HEK293T (cell line): ENCODE results near the gene RNF123.

Experiments
- CTCF ChIA-PET: fragments of 350-600 bp; formaldehyde crosslinking; extraction: SDS; loops from one replicate; lab custom pipeline; 2021; ENCODE audit warnings: antibody characterized with exemption, inconsistent platforms; lab: Yijun Ruan, JAX
- POLR2A ChIA-PET: fragments of 350-600 bp; formaldehyde crosslinking; extraction: SDS; loops from one replicate; lab custom pipeline; 2020; ENCODE audit warnings: antibody characterized with exemption, inconsistent platforms; lab: Yijun Ruan, JAX
- DNase-seq: peaks from one replicate; pipeline ENCODE4 v3.0.0; 2012; ENCODE audit warnings: mixed read lengths; ENCODE audit errors: extremely low spot score
- ARNT ChIP-seq: fragments of 450-650 bp; IDR thresholded peaks from 2 replicates; pipeline ENCODE4 v1.6.1; 2017; ENCODE audit warnings: mild to moderate bottlenecking
- BHLHE40 ChIP-seq: fragments of 450-650 bp; IDR thresholded peaks from 2 replicates; pipeline ENCODE4 v1.6.1; 2016; ENCODE audit warnings: mild to moderate bottlenecking, moderate library complexity, borderline replicate concordance
- CTBP1 ChIP-seq: fragments of 450-650 bp; IDR thresholded peaks from 2 replicates; pipeline ENCODE4 v1.6.1; 2016; ENCODE audit warnings: borderline replicate concordance
- ELF4 ChIP-seq: fragments of 450-650 bp; IDR thresholded peaks from 2 replicates; pipeline ENCODE4 v1.6.1; 2017; ENCODE audit warnings: antibody characterized with exemption
- FOXA1 ChIP-seq: fragments of 450-650 bp; IDR thresholded peaks from 2 replicates; pipeline ENCODE4 v1.6.1; 2016; ENCODE audit warnings: mild to moderate bottlenecking
- FOXK2 ChIP-seq: fragments of 450-650 bp; IDR thresholded peaks from 2 replicates; pipeline ENCODE4 v1.6.1; 2016; ENCODE audit warnings: mild to moderate bottlenecking
- FOXM1 ChIP-seq: fragments of 450-650 bp; IDR thresholded peaks from 2 replicates; pipeline ENCODE4 v1.6.1; 2017; ENCODE audit warnings: mild to moderate bottlenecking, borderline replicate concordance
- HDGF ChIP-seq: fragments of 450-650 bp; IDR thresholded peaks from 2 replicates; pipeline ENCODE4 v1.6.1; 2017; ENCODE audit warnings: antibody characterized with exemption, borderline replicate concordance
- L3MBTL2 ChIP-seq: fragments of 450-650 bp; conservative IDR thresholded peaks from 2 replicates; pipeline ENCODE4 v1.6.1; 2016; ENCODE audit warnings: mild to moderate bottlenecking
- LEF1 ChIP-seq: fragments of 450-650 bp; IDR thresholded peaks from 2 replicates; pipeline ENCODE4 v1.6.1; 2017; ENCODE audit warnings: mild to moderate bottlenecking, borderline replicate concordance
- NFRKB ChIP-seq: fragments of 450-650 bp; IDR thresholded peaks from 2 replicates; pipeline ENCODE4 v1.6.1; 2016; ENCODE audit warnings: mild to moderate bottlenecking, moderate library complexity
- SP1 ChIP-seq: fragments of 450-650 bp; IDR thresholded peaks from 2 replicates; pipeline ENCODE4 v1.6.1; 2017
- SUZ12 ChIP-seq: fragments of 450-650 bp; IDR thresholded peaks from 2 replicates; pipeline ENCODE4 v1.6.1; 2016; ENCODE audit warnings: mild to moderate bottlenecking
- TARDBP ChIP-seq: fragments of 450-650 bp; IDR thresholded peaks from 2 replicates; pipeline ENCODE4 v1.6.1; 2016
- ZNF384 ChIP-seq: fragments of 450-650 bp; IDR thresholded peaks from 2 replicates; pipeline ENCODE4 v1.6.1; 2016
- TF ChIP-seq, protein P1 (sequence below): fragments of 450-650 bp; IDR thresholded peaks from 2 replicates; pipeline ENCODE4 v1.6.1; 2016

The RNF123 gene

DNA sequence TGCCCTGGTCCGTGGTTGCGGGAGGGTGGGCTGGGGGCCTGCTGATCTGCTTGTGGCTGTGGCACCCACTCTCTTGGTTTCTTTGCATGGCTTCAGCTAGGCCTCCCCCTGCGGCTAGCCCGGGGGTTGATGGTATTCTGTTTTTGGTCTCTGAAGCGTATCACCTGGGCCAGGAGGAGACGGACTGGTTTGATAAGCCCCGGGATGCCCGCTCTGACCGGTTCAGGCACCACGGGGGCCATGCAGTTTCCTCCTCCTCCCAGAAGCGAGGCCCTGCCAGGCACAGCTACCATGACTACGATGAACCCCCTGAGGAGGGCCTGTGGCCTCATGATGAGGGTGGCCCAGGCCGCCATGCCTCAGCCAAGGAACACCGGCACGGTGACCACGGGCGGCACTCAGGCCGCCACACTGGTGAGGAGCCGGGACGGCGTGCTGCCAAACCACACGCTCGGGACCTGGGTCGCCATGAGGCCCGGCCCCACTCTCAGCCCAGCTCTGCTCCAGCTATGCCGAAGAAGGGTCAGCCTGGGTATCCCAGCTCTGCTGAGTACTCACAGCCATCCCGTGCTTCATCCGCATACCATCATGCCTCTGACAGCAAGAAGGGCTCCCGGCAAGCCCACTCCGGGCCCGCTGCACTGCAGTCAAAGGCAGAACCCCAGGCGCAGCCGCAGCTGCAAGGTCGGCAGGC is 26.5 kb upstream of the RNF123 start:
- CTCF ChIA-PET = interaction anchor here (0.6 to 1.0 kb wide), 2 partner anchors 9 to 104 kb away, joined by 3 to 5 read pairs; no protein-coding TSS in a partner anchor
- POLR2A ChIA-PET = interaction anchor here (1.3 kb wide), 1 partner anchor 10 kb away, joined by 3 read pairs; no protein-coding TSS in a partner anchor
- TF ChIP-seq TARDBP (no peak), HDGF (no peak), ZNF384 (no peak), FOXK2 (no peak), SP1 (no peak), BHLHE40 (no peak), ARNT (no peak), SUZ12 (no peak), FOXM1 (no peak), ELF4 (no peak), FOXA1 (no peak), L3MBTL2 (no peak), LEF1 (no peak), NFRKB (no peak), CTBP1 (no peak)
- TF ChIP-seq, protein P1, sequence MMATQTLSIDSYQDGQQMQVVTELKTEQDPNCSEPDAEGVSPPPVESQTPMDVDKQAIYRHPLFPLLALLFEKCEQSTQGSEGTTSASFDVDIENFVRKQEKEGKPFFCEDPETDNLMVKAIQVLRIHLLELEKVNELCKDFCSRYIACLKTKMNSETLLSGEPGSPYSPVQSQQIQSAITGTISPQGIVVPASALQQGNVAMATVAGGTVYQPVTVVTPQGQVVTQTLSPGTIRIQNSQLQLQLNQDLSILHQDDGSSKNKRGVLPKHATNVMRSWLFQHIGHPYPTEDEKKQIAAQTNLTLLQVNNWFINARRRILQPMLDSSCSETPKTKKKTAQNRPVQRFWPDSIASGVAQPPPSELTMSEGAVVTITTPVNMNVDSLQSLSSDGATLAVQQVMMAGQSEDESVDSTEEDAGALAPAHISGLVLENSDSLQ = no peak
- DNase-seq = no peak

DNA sequence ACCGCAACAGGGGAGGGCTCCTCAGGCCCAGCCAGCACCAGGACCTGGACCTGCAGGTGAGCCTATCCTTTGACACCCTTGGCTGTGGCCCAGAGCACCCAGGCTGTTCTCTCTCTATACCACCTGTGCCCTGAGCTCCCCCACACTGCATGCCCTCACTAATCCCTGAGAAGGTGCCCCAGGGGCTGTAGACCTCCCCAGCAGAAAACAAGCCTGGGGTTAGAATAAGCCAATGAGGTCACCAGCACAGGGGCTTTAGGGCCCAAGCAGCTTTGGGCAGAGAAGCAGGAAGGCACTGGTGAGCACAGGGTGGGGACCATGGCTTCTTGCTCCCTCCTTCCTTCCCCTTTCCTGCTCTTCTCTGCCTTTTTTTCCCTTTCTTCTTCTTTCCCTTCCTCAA is 25.5 kb upstream of the RNF123 start:
- TF ChIP-seq LEF1 = no peak
- no peak for TF ChIP-seq ARNT
- TF ChIP-seq SP1 = no peak
- TF ChIP-seq FOXK2 = no peak
- TF ChIP-seq BHLHE40 = no peak
- no peak for TF ChIP-seq L3MBTL2
- TF ChIP-seq ELF4 = no peak
- TF ChIP-seq FOXA1 = no peak
- no peak for TF ChIP-seq ZNF384
- no peak for TF ChIP-seq TARDBP
- TF ChIP-seq HDGF = no peak
- TF ChIP-seq CTBP1 = no peak
- no peak for TF ChIP-seq NFRKB
- ChIA-PET POLR2A (interaction anchor here (1.0 kb wide), 1 partner anchor 124 kb away, joined by 4 read pairs; no protein-coding TSS in a partner anchor), CTCF (interaction anchor here (1.0 kb wide), 1 partner anchor 8 kb away, joined by 3 read pairs; no protein-coding TSS in a partner anchor)

DNA sequence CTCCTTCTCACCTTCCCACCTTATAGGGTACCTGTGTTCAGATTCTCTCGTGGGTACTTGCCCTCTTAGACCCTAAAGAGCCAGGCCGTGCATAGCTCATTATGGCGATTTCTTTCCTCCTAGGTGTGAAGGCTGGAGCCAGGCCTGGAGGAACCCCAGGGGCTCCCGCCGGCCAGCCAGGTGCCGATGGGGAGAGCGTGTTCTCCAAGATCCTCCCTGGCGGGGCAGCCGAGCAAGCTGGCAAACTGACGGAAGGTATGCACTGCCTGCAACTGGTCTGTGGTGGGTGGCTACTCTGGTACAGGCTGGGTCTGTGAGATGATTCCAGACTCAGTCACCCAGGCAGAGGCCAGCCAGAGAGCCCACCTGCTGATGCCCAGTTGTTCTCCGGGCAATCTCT is 25.1 kb upstream of the RNF123 start:
- ChIA-PET CTCF (no interaction called here), POLR2A (interaction anchor here (1.0 kb wide), 1 partner anchor 125 kb away, joined by 4 read pairs; no protein-coding TSS in a partner anchor)
- no peak for DNase-seq
- TF ChIP-seq ZNF384 (no peak), L3MBTL2 (no peak), HDGF (no peak), ARNT (no peak), TARDBP (no peak), ELF4 (no peak), NFRKB (no peak), FOXM1 (no peak), BHLHE40 (no peak), CTBP1 (no peak), FOXK2 (no peak), FOXA1 (no peak), SP1 (no peak), SUZ12 (no peak)
- TF ChIP-seq, protein P1 = no peak

More for the DNA sequence above, 25.5 kb upstream of the RNF123 start:
- no peak for DNase-seq

DNA sequence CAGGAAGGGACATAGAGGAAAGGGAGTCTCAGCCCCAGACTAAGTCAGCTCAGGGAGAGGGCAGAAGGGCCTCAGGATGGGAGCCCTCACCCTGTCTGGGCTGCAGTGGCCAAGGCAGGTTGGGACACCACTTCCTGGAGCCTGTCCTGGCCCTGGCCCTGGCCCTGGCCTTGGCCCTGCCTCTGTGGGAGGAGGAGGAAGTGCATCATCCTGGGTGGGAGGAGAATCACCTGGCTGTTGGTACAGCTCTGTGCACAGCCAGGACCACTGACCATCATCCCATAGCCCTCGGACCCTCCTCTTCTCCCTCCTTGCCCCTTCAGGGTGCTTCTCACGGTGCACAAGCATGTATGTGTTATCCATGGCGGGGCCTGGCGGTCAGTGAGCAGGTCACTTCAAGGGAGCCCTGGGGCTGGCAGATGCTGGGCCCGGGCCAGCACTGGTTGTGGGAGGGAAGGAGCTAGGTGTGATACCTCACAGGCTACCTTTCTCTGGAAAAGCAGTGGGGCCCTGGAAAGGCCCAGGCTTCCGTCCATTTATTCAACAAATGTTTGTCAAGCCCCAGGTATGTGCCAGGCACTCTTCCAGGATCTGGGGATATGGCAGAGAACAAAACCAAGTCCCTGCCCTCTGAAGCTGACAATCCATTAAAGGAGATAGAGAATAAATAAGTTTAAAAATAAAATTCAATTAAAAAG is 23.4 kb upstream of the RNF123 start:
- DNase-seq = no peak
- ChIA-PET CTCF (no interaction called here), POLR2A (interaction anchor here (0.7 to 2.0 kb wide), 2 partner anchors 126 to 572 kb away, joined by 3 to 7 read pairs; no protein-coding TSS in a partner anchor)
- TF ChIP-seq FOXK2 (no peak), CTBP1 (no peak), HDGF (no peak), LEF1 (no peak), NFRKB (no peak), FOXM1 (no peak), ARNT (no peak), L3MBTL2 (no peak), BHLHE40 (no peak), ZNF384 (no peak), FOXA1 (no peak), ELF4 (no peak)
- TF ChIP-seq, protein P1 = no peak

DNA sequence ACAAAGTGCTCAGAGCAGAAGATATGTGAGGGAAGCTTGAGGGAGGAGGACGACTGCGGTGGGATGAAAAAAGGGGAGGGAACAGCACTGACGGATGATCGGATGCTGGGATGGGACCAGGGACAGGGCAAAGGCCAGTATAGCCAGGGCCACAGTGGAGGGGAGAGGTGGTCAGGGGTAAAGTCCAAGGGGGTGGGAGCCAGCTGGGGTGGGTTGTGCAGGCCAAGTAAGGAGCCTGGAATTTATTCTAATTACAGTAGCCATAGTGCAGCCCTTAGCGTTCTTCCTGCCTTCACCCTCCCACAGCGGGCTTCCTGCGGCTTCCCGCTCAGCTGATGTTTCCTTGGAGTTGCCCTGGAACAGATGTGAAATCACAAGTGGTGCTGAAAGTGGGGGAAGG is 22.8 kb upstream of the RNF123 start:
- ChIA-PET CTCF (no interaction called here), POLR2A (interaction anchor here (0.7 to 2.0 kb wide), 2 partner anchors 127 to 572 kb away, joined by 3 to 7 read pairs; no protein-coding TSS in a partner anchor)
- TF ChIP-seq ARNT (no peak), TARDBP (no peak), FOXM1 (no peak), FOXK2 (no peak)
- TF ChIP-seq, protein P1 = no peak
- DNase-seq = no peak
